ENCODE measurements around the gene NUTM1.

GRCh38 chr15:34365091-34365825 is 22.1 kb downstream of the NUTM1 start:
- TF ChIP-seq CTCF (conservative IDR thresholded peaks at IDR 0.05; ENCODE audit: low read length) (no peak), EZH2phosphoT487 (IDR thresholded peaks at IDR 0.05; ENCODE audit: borderline replicate concordance) (no peak)
